Testis (tissue), 2 donors: ENCODE measurements around the gene B3GALT2.

ENCODE experiments used
- POLR2A ChIP-seq: fragments of 450-650 bp; IDR thresholded peaks from one replicate; pipeline ENCODE4 v1.6.1; 2017; ENCODE audit warnings: antibody characterized with exemption, mild to moderate bottlenecking, moderate library complexity
- TF ChIP-seq, protein P1 (sequence below), 3 experiments: fragments of 450-650 bp in 2 of 3; fragments of 200-600 bp in 1 of 3; sonication (generic) in 1 of 3; IDR thresholded peaks; one replicate each; pipeline ENCODE4 v1.5.1; 2016 to 2019; ENCODE audit warnings: antibody characterized with exemption in 3 of 3, mild to moderate bottlenecking in 2 of 3, moderate library complexity in 1 of 3

DNA sequence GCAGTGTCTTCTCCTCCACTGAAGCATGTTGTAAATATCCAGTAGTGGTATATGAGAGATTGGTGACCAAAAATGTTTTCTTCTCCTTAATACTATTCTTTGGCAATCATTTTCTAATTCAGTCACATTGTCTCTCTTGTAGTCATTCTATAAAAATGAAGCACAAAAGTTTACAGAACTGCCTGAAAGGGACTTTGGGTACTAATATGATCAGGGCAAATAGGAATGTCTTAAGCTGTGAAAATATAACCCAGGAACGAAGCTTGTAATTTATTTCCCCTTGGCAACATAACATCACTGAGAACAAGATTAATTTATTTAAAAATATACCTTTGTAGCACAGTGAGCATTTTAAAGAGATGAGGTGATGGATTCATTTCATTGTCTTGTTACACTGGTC lies 4.9 kb downstream of the B3GALT2 start:
- TF ChIP-seq, protein P1, sequence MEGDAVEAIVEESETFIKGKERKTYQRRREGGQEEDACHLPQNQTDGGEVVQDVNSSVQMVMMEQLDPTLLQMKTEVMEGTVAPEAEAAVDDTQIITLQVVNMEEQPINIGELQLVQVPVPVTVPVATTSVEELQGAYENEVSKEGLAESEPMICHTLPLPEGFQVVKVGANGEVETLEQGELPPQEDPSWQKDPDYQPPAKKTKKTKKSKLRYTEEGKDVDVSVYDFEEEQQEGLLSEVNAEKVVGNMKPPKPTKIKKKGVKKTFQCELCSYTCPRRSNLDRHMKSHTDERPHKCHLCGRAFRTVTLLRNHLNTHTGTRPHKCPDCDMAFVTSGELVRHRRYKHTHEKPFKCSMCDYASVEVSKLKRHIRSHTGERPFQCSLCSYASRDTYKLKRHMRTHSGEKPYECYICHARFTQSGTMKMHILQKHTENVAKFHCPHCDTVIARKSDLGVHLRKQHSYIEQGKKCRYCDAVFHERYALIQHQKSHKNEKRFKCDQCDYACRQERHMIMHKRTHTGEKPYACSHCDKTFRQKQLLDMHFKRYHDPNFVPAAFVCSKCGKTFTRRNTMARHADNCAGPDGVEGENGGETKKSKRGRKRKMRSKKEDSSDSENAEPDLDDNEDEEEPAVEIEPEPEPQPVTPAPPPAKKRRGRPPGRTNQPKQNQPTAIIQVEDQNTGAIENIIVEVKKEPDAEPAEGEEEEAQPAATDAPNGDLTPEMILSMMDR (IDR thresholded peaks at IDR 0.05) = no peak
- TF ChIP-seq POLR2A = no peak
